Measurements from ENCODE around the gene NADK. TPM values are rescaled to one million over a fixed set of nuclear protein-coding genes. Genes with fewer than 3 reads are reported as not detected.

NADK gene
- total and polyA plus RNA-seq, 10 of the 15 experiments (the other 5 are each of a cell fraction or from before 2014, with no cell fraction given) = 1.1 to 93.2 (median 46.9) TPM

DNA sequence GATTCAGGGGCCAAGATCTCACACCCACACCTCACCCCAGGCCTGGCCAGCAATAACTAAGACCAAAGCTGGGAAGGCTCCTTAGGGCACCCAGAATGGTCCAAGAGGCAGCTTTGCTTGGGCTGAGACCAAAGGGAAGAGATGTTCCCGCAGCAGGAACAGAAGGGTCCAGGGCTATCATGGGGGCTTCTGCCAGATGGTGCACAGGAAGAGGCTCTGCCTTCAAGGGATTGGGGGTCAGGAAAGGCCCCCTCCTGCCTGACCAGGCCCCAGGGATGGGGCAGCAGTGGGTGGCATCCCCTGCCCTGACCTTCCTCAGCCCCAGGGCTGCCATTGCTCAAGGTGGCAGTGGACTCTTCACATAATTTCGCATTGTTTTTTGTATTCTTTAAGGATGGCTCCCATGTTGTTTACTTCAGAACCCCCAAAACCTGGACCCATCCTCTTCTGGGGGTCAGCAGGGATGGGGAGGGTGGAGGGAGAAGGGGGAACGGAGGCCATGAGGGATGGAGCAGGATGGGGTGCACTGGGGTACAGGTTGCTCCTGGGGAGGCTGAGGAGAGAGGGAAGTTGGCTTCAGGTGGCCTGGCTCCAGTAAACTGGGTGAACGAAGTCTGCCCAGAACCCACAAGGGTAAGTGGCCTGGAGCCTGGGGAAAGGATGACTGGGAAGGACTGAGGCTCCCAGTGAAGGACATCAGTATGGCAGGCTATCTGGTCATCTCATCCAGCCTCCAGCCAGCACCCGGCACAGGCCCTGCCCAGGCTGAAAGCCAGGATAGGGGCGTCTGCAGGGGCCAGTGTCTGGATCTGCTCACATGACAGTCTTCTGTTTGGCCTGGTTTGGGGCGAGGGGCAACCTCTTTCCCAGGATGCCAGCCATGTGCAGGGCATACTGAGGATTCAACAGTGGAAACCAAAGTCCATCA, 2.6 kb upstream of the NADK start (continued):
- TF ChIP-seq SUPT20H (IDR thresholded peaks at IDR 0.05; ENCODE audit: borderline replicate concordance, control insufficient read depth, low read depth, low read length) (no peak), POLR2AphosphoS2 (IDR thresholded peaks at IDR 0.05; ENCODE audit: low read depth, low read length) (no peak), POU2F2 (IDR thresholded peaks at IDR 0.05; ENCODE audit: borderline replicate concordance, low read depth, low read length) (0 out of 3 replicates have a peak, but pooled peaks have one; percentile 13), EP300 (IDR thresholded peaks at IDR 0.05; ENCODE audit: borderline replicate concordance in 1 of 2, control insufficient read depth in 1 of 2, low read depth in 2 of 2, low read length in 2 of 2) (0 out of 4 replicates have a peak, but pooled peaks of 1 of the 2 experiments have one; percentile 2), FOXK2 (IDR thresholded peaks at IDR 0.05) (no peak), CREM (IDR thresholded peaks at IDR 0.05; ENCODE audit: low read depth) (no peak), NR2C1 (IDR thresholded peaks at IDR 0.05) (no peak), HDAC6 (IDR thresholded peaks at IDR 0.05; ENCODE audit: unreplicated experiment) (peak; percentile 13), NR2C2 (IDR thresholded peaks at IDR 0.05; ENCODE audit: borderline replicate concordance, control insufficient read depth, insufficient read length, low read depth) (no peak)
- TF ChIP-seq, protein P1, sequence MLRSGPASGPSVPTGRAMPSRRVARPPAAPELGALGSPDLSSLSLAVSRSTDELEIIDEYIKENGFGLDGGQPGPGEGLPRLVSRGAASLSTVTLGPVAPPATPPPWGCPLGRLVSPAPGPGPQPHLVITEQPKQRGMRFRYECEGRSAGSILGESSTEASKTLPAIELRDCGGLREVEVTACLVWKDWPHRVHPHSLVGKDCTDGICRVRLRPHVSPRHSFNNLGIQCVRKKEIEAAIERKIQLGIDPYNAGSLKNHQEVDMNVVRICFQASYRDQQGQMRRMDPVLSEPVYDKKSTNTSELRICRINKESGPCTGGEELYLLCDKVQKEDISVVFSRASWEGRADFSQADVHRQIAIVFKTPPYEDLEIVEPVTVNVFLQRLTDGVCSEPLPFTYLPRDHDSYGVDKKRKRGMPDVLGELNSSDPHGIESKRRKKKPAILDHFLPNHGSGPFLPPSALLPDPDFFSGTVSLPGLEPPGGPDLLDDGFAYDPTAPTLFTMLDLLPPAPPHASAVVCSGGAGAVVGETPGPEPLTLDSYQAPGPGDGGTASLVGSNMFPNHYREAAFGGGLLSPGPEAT (IDR thresholded peaks at IDR 0.05; ENCODE audit: low read depth) = 0 out of 2 replicates have a peak, but pooled peaks have one; percentile 11
- TF ChIP-seq, protein P2, sequence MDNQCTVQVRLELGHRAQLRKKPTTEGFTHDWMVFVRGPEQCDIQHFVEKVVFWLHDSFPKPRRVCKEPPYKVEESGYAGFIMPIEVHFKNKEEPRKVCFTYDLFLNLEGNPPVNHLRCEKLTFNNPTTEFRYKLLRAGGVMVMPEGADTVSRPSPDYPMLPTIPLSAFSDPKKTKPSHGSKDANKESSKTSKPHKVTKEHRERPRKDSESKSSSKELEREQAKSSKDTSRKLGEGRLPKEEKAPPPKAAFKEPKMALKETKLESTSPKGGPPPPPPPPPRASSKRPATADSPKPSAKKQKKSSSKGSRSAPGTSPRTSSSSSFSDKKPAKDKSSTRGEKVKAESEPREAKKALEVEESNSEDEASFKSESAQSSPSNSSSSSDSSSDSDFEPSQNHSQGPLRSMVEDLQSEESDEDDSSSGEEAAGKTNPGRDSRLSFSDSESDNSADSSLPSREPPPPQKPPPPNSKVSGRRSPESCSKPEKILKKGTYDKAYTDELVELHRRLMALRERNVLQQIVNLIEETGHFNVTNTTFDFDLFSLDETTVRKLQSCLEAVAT (IDR thresholded peaks at IDR 0.05) = peak; percentile 1; the same call in 1 of the 2 replicates
- TF ChIP-seq, protein P3, sequence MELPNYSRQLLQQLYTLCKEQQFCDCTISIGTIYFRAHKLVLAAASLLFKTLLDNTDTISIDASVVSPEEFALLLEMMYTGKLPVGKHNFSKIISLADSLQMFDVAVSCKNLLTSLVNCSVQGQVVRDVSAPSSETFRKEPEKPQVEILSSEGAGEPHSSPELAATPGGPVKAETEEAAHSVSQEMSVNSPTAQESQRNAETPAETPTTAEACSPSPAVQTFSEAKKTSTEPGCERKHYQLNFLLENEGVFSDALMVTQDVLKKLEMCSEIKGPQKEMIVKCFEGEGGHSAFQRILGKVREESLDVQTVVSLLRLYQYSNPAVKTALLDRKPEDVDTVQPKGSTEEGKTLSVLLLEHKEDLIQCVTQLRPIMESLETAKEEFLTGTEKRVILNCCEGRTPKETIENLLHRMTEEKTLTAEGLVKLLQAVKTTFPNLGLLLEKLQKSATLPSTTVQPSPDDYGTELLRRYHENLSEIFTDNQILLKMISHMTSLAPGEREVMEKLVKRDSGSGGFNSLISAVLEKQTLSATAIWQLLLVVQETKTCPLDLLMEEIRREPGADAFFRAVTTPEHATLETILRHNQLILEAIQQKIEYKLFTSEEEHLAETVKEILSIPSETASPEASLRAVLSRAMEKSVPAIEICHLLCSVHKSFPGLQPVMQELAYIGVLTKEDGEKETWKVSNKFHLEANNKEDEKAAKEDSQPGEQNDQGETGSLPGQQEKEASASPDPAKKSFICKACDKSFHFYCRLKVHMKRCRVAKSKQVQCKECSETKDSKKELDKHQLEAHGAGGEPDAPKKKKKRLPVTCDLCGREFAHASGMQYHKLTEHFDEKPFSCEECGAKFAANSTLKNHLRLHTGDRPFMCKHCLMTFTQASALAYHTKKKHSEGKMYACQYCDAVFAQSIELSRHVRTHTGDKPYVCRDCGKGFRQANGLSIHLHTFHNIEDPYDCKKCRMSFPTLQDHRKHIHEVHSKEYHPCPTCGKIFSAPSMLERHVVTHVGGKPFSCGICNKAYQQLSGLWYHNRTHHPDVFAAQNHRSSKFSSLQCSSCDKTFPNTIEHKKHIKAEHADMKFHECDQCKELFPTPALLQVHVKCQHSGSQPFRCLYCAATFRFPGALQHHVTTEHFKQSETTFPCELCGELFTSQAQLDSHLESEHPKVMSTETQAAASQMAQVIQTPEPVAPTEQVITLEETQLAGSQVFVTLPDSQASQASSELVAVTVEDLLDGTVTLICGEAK (IDR thresholded peaks at IDR 0.05; ENCODE audit: borderline replicate concordance) = 0 out of 2 replicates have a peak, but pooled peaks have one; percentile 57
- TF ChIP-seq, protein P4, sequence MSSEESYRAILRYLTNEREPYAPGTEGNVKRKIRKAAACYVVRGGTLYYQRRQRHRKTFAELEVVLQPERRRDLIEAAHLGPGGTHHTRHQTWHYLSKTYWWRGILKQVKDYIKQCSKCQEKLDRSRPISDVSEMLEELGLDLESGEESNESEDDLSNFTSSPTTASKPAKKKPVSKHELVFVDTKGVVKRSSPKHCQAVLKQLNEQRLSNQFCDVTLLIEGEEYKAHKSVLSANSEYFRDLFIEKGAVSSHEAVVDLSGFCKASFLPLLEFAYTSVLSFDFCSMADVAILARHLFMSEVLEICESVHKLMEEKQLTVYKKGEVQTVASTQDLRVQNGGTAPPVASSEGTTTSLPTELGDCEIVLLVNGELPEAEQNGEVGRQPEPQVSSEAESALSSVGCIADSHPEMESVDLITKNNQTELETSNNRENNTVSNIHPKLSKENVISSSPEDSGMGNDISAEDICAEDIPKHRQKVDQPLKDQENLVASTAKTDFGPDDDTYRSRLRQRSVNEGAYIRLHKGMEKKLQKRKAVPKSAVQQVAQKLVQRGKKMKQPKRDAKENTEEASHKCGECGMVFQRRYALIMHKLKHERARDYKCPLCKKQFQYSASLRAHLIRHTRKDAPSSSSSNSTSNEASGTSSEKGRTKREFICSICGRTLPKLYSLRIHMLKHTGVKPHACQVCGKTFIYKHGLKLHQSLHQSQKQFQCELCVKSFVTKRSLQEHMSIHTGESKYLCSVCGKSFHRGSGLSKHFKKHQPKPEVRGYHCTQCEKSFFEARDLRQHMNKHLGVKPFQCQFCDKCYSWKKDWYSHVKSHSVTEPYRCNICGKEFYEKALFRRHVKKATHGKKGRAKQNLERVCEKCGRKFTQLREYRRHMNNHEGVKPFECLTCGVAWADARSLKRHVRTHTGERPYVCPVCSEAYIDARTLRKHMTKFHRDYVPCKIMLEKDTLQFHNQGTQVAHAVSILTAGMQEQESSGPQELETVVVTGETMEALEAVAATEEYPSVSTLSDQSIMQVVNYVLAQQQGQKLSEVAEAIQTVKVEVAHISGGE (CRISPR knock-in tag; IDR thresholded peaks at IDR 0.05) = peak; percentile 39; the same call in 1 of the 2 replicates
